ENCODE results near the gene SF3B3.

The SF3B3 gene

DNA sequence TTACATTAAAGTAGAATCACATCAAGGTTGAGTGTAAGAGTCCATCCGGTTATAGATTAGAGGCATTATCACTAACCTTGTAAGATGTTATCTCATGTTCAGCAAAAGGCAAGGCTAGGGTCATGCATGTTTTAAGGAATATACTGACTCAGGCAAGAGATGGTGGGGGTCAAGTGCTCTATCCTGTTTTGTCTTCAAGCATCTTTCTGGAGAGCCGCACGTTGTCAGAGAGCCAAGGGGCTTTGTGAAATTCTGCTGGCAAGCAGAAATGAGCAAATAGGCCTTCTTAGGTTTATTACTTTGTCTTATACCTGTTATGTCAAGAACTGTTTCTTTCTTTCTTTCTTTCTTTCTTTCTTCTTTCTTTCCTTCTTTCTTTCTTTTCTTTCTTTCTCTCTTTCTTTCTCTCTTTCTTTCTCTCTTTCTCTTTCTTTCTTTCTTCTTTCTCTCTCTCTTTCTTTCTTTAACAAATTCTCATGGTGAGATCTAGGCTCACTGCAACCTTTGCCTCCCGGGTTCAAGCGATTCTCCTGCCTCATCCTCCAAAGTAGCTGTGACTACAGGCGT is 75.4 kb downstream of the SF3B3 start:
- Histone ChIP-seq H3K4me3 (ENCODE audit: low read depth in 1 of 2, low read length in 2 of 2) (no peak overlapping the region), H3K4me1 (ENCODE audit: control insufficient read depth in 1 of 2, insufficient read depth in 2 of 2, low read length in 2 of 2) (no peaks in the 10 kb centered on the region), H3K9ac (ENCODE audit: low read depth in 1 of 2, low read length in 2 of 2) (no peak overlapping the region), H3K36me3 (ENCODE audit: control insufficient read depth in 1 of 2, insufficient read depth in 2 of 2, low read length in 2 of 2) (no peaks in the 10 kb centered on the region), H3K9me3 (ENCODE audit: control insufficient read depth in 1 of 2, low read length in 2 of 2) (no peaks in the 10 kb centered on the region), H3K27me3 (ENCODE audit: control insufficient read depth in 1 of 2, insufficient read depth in 2 of 2, low read length in 2 of 2) (no peaks in the 10 kb centered on the region), H3K27ac (ENCODE audit: low read depth, low read length) (no peak overlapping the region)

DNA sequence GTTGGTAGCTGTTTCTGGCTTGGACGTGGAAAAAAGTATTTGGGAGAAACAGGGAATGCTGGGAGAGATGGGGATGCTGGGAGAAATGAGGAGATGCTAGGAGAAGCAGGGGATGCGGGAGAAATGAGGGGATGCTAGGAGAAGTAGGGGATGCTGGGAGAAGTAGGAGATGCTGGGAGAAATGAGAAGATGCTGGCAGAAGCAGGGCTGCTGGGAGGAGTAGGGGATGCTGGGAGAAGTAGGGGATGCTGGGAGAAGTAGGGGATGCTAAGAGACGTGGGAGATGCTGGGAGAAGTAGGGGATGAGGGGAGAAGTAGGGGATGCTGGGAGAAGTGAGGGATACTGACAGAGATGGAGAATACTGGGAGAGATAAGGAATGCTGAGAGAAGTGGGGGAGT is 77.1 kb downstream of the SF3B3 start:
- Histone ChIP-seq H3K27ac (ENCODE audit: low read depth, low read length) (no peak overlapping the region), H3K9me3 (ENCODE audit: control insufficient read depth in 1 of 2, low read length in 2 of 2) (no peaks in the 10 kb centered on the region), H3K27me3 (ENCODE audit: control insufficient read depth in 1 of 2, insufficient read depth in 2 of 2, low read length in 2 of 2) (no peaks in the 10 kb centered on the region), H3K9ac (ENCODE audit: low read depth in 1 of 2, low read length in 2 of 2) (no peak overlapping the region), H3K4me1 (ENCODE audit: control insufficient read depth in 1 of 2, insufficient read depth in 2 of 2, low read length in 2 of 2) (no peaks in the 10 kb centered on the region), H3K4me3 (ENCODE audit: low read depth in 1 of 2, low read length in 2 of 2) (no peak overlapping the region), H3K36me3 (ENCODE audit: control insufficient read depth in 1 of 2, insufficient read depth in 2 of 2, low read length in 2 of 2) (no peaks in the 10 kb centered on the region)

DNA sequence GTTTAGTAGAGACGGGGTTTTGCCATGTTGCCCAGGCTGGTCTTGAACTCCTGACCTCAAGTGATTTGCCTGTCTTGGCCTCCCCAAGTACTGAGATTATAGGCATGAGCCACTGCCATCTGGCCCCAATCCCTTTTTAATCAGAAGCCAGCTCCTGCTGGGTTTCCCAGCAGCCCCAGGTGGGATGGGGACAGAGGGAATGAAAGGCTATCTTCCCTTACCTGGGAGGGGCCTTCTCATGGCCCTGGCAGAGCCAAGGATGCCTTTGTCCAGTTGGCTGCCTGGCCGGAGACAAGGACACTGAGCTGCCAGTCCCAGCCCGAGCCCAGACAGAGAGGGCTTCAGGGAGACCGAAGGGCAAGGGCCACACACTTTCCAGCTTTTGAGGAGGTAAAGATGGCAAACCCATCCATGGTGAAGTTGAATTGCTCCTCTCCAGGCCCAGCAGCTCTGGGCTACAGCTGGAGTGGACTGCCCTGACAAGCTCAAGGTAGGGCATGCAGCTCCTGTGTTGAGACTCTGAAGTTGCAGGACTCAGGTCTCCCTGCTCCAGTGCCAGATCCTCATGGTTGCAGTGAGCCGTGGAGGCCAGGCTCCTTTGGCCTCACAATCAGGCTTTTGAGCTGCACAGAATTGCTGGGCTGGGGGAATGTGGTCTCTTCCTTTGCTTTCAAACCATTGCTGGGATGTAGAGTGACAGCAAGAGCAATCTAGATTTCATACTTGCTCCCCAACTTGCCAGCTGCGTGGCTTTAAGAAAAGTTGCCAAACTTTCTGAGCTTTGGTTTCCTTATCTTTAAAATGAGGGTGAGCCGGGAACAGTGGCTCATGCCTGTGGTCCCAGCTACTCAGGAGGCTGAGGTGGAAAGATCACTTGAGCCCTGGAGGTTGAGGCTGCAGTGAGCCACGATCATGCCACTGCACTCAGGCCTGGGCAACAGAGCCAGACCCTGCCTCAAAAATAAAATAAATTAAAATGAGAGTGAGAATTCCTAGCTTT is 78.3 kb downstream of the SF3B3 start:
- H3K4me3 ChIP-seq (ENCODE audit: low read depth in 1 of 2, low read length in 2 of 2): no peak overlapping the region
- no peak overlapping the region for H3K27ac ChIP-seq (ENCODE audit: low read depth, low read length)
- no peaks in the 10 kb centered on the region for H3K36me3 ChIP-seq (ENCODE audit: control insufficient read depth in 1 of 2, insufficient read depth in 2 of 2, low read length in 2 of 2)
- no peaks in the 10 kb centered on the region for H3K9me3 ChIP-seq (ENCODE audit: control insufficient read depth in 1 of 2, low read length in 2 of 2)
- no peaks in the 10 kb centered on the region for H3K27me3 ChIP-seq (ENCODE audit: control insufficient read depth in 1 of 2, insufficient read depth in 2 of 2, low read length in 2 of 2)
- H3K9ac ChIP-seq (ENCODE audit: low read depth in 1 of 2, low read length in 2 of 2): no peak overlapping the region
- H3K4me1 ChIP-seq (ENCODE audit: control insufficient read depth in 1 of 2, insufficient read depth in 2 of 2, low read length in 2 of 2): no peaks in the 10 kb centered on the region

DNA sequence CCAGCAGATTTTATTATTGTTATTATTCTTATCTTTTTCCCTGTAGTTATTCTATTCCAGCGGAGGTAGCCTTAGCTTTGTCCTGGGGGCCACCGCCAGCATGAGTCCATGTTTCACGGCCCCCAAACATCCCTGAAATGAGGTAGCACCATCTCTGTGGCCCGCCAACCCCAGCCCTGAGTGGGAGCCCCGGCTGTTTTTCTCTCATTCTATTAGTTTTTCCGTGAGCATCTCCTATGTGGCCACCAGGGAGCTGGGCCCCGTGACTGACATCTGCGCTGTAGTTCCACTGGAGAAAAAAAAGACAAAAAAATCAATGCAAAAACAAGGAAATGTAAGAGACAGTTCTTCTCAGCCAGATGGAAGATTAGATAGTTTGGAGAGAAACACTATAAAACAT is 79.2 kb downstream of the SF3B3 start:
- Histone ChIP-seq H3K9me3 (ENCODE audit: control insufficient read depth in 1 of 2, low read length in 2 of 2) (no peaks in the 10 kb centered on the region), H3K4me1 (ENCODE audit: control insufficient read depth in 1 of 2, insufficient read depth in 2 of 2, low read length in 2 of 2) (no peaks in the 10 kb centered on the region), H3K27me3 (ENCODE audit: control insufficient read depth in 1 of 2, insufficient read depth in 2 of 2, low read length in 2 of 2) (no peaks in the 10 kb centered on the region), H3K9ac (ENCODE audit: low read depth in 1 of 2, low read length in 2 of 2) (no peak overlapping the region), H3K4me3 (ENCODE audit: low read depth in 1 of 2, low read length in 2 of 2) (no peak overlapping the region), H3K36me3 (ENCODE audit: control insufficient read depth in 1 of 2, insufficient read depth in 2 of 2, low read length in 2 of 2) (no peaks in the 10 kb centered on the region), H3K27ac (ENCODE audit: low read depth, low read length) (no peak overlapping the region)

DNA sequence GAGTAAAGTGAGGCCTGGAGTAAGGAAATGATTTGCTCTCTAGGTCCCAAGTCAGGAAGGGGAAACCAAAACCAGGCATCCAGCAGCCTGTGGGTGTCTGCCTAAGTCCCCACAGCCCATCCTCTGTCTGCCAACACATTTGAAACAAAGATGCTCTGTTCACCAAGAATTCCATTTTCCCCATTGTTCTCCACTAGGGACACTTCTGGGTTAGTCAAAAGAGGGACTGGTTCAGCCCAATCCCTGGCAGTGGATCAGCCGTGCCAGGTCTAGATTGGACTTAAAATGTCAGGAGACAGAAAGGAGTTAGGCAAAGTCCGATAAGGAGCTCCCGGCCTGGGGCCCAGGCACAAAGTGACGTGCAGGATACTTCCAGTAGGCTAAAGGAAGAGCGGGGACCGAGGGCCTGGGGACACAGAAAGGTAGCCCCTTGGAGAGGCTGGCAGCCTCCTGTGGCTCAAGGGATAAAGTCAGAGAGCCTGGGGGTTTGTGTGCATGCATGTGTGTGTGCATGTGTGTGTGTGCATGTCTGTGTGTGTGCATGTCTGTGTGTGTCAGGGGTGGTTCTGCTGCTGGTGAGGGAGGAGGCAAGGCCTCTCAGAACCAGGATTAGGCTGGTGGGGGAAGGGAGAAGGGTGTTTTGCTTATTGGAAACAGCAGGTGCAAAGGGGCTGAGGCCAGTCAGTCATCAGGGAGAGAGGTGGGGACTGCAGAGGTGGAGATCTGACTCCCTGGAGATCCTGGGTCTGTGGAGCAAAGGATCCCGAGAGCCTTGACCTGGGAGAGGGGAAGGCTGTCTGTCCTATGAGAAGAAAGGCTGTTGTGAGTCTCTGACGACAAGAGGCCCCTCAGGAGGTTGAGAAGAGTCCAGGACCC is 81.0 kb downstream of the SF3B3 start:
- no peaks in the 10 kb centered on the region for H3K27me3 ChIP-seq (ENCODE audit: control insufficient read depth in 1 of 2, insufficient read depth in 2 of 2, low read length in 2 of 2)
- no peak overlapping the region for H3K9ac ChIP-seq (ENCODE audit: low read depth in 1 of 2, low read length in 2 of 2)
- no peaks in the 10 kb centered on the region for H3K36me3 ChIP-seq (ENCODE audit: control insufficient read depth in 1 of 2, insufficient read depth in 2 of 2, low read length in 2 of 2)
- H3K4me1 ChIP-seq (ENCODE audit: control insufficient read depth in 1 of 2, insufficient read depth in 2 of 2, low read length in 2 of 2): peaks cover 0 to 3% of the 10 kb centered on the region in 2 donors
- H3K27ac ChIP-seq (ENCODE audit: low read depth, low read length): no peak overlapping the region
- no peaks in the 10 kb centered on the region for H3K9me3 ChIP-seq (ENCODE audit: control insufficient read depth in 1 of 2, low read length in 2 of 2)
- no peak overlapping the region for H3K4me3 ChIP-seq (ENCODE audit: low read depth in 1 of 2, low read length in 2 of 2)

DNA sequence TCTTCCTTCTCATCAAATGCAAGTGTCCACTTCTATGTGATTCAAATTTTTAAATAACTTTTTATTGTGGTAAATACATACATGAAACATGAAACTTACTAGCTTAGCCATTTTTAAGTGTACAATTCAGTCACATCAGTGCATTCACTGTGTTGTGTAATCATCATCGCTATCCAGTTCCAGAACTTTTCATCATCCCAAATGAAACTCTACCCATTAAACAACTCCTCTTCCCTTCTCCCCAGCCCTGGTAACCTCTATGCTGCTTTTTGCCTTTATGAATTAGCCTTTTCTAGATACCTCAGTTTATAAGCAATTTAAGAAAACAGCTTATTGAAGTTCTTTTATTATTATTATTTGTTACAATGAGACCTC is 81.7 kb downstream of the SF3B3 start:
- H3K9me3 ChIP-seq (ENCODE audit: control insufficient read depth in 1 of 2, low read length in 2 of 2): no peaks in the 10 kb centered on the region
- no peaks in the 10 kb centered on the region for H3K36me3 ChIP-seq (ENCODE audit: control insufficient read depth in 1 of 2, insufficient read depth in 2 of 2, low read length in 2 of 2)
- no peak overlapping the region for H3K27ac ChIP-seq (ENCODE audit: low read depth, low read length)
- H3K4me3 ChIP-seq (ENCODE audit: low read depth in 1 of 2, low read length in 2 of 2): no peak overlapping the region
- H3K4me1 ChIP-seq (ENCODE audit: control insufficient read depth in 1 of 2, insufficient read depth in 2 of 2, low read length in 2 of 2): peaks cover 2 to 6% of the 10 kb centered on the region in 2 donors
- H3K27me3 ChIP-seq (ENCODE audit: control insufficient read depth in 1 of 2, insufficient read depth in 2 of 2, low read length in 2 of 2): no peaks in the 10 kb centered on the region
- H3K9ac ChIP-seq (ENCODE audit: low read depth in 1 of 2, low read length in 2 of 2): no peak overlapping the region

DNA sequence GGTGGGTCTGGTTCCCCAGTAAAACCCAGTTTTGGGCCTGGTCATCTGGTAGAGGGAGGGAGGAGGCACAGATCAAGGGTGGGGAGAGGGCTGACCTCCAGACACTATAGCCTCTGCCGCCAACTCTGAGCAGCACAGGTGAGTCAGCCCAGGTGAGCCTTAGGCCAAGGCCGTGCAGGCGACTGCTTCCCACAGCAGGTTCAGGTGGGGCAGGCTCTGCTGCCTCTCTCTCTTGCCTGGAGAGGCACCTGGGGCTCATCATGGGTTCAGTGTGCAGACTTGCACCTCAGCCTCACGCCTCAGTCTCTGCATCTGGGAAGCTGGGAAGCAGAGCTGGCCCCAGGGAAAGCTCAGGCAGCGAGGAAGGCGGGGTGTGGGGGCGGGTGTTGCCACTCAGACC is 84.9 kb downstream of the SF3B3 start:
- Histone ChIP-seq H3K36me3 (ENCODE audit: control insufficient read depth in 1 of 2, insufficient read depth in 2 of 2, low read length in 2 of 2) (no peaks in the 10 kb centered on the region), H3K4me3 (ENCODE audit: low read depth in 1 of 2, low read length in 2 of 2) (no peak overlapping the region), H3K4me1 (ENCODE audit: control insufficient read depth in 1 of 2, insufficient read depth in 2 of 2, low read length in 2 of 2) (peaks cover 7 to 14% of the 10 kb centered on the region in 2 donors), H3K9ac (ENCODE audit: low read depth in 1 of 2, low read length in 2 of 2) (no peak overlapping the region), H3K9me3 (ENCODE audit: control insufficient read depth in 1 of 2, low read length in 2 of 2) (no peaks in the 10 kb centered on the region), H3K27me3 (ENCODE audit: control insufficient read depth in 1 of 2, insufficient read depth in 2 of 2, low read length in 2 of 2) (no peaks in the 10 kb centered on the region), H3K27ac (ENCODE audit: low read depth, low read length) (no peak overlapping the region)

DNA sequence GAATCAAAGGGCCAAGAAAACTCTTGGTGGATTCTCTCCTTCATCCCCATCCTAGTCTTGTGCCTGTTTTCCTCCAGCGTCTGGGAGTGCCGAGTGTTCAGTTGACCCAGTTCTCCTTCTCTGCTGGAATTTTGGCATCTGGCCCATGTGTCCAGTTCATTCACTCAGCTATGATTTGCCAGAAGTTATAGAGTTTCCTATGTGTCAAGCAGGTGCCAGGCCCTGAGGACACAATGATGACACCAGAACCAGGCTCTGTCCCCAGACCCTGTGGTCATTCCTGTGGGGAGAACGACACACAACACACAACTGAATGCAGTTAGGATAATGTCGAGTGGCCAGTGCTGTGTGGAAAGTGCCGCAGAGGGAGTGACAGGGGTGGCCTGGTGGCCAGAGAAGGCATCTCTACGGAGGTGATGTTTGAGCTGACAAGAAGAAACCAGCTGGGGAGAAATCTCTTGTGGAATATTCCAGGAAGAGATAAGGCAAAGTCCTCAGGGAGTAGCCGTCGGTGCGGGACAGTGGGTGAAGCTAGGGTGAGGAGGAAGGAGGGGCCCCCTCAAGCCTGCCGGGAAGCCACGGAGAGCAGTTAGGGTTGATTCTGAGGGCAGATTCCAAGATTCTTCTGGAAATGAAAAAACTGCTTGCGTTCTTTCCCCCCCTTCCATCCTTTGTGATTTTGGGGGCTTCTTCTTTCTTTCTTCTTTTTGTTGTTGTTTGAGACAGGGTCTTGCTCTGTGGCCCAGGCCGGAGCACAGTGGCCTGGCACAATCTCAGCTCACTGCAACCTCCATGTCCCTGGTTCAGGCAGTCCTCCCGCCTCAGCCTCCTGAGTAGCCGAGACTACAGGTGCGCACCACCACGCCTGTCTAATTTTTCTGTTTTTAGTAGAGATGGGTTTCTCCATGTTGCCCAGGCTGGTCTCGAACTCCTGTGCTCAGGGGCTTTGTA is 86.9 kb downstream of the SF3B3 start:
- peak overlapping the region; percentile 10 for H3K27ac ChIP-seq (ENCODE audit: low read depth, low read length)
- H3K27me3 ChIP-seq (ENCODE audit: control insufficient read depth in 1 of 2, insufficient read depth in 2 of 2, low read length in 2 of 2): no peaks in the 10 kb centered on the region
- H3K9me3 ChIP-seq (ENCODE audit: control insufficient read depth in 1 of 2, low read length in 2 of 2): no peaks in the 10 kb centered on the region
- H3K9ac ChIP-seq (ENCODE audit: low read depth in 1 of 2, low read length in 2 of 2): no peak overlapping the region
- H3K4me3 ChIP-seq (ENCODE audit: low read depth in 1 of 2, low read length in 2 of 2): no peak overlapping the region
- H3K36me3 ChIP-seq (ENCODE audit: control insufficient read depth in 1 of 2, insufficient read depth in 2 of 2, low read length in 2 of 2): no peaks in the 10 kb centered on the region
- peaks cover 12 to 21% of the 10 kb centered on the region in 2 donors for H3K4me1 ChIP-seq (ENCODE audit: control insufficient read depth in 1 of 2, insufficient read depth in 2 of 2, low read length in 2 of 2)

DNA sequence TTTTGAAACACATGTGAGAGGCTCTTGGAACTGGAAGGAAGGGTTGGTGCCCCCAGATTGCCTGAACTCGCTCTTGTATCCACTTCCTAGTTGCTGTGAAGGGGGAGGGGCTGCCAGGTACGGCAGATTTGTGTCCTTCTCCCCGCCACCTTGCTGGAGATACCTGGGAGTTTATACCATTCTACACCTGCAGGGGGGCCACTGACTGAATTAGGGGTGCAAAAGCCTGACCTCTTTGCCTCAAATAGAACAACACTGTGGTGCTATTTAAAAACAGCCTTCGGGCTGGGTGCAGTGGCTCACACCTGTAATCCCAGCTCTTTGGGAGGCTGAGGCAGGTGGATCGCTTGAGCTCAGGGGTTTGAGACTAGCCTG is 87.6 kb downstream of the SF3B3 start:
- Histone ChIP-seq H3K9ac (ENCODE audit: low read depth in 1 of 2, low read length in 2 of 2) (no peak overlapping the region), H3K9me3 (ENCODE audit: control insufficient read depth in 1 of 2, low read length in 2 of 2) (no peaks in the 10 kb centered on the region), H3K4me1 (ENCODE audit: control insufficient read depth in 1 of 2, insufficient read depth in 2 of 2, low read length in 2 of 2) (peaks cover 12 to 21% of the 10 kb centered on the region in 2 donors), H3K27me3 (ENCODE audit: control insufficient read depth in 1 of 2, insufficient read depth in 2 of 2, low read length in 2 of 2) (no peaks in the 10 kb centered on the region), H3K36me3 (ENCODE audit: control insufficient read depth in 1 of 2, insufficient read depth in 2 of 2, low read length in 2 of 2) (no peaks in the 10 kb centered on the region), H3K4me3 (ENCODE audit: low read depth in 1 of 2, low read length in 2 of 2) (no peak overlapping the region), H3K27ac (ENCODE audit: low read depth, low read length) (no peak overlapping the region)
